Skeletal muscle cell (primary cell): Measurements from ENCODE around the gene SEMA4B.

ENCODE experiments used
- DNase-seq: peaks from one replicate; pipeline ENCODE4 v3.0.0-alpha.2; 2010; ENCODE audit warnings: low read depth
- H3K4me3 ChIP-seq: 2 replicates; pipeline ENCODE4 v1.5.1; 2011; ENCODE audit warnings: low read depth, mild to moderate bottlenecking, control low read depth, low read length, moderate library complexity

Gene SEMA4B

GRCh38 chr15:90221246-90221900, 20.2 kb downstream of the SEMA4B start:
- no peak overlapping the region for H3K4me3 ChIP-seq
- DNase-seq, result peak; percentile 64

GRCh38 chr15:90222547-90222946, 21.4 kb downstream of the SEMA4B start:
- no peak overlapping the region for H3K4me3 ChIP-seq
- DNase-seq, result no peak

- DNase-seq, result no peak
- no peak overlapping the region for H3K4me3 ChIP-seq
Observed at GRCh38 chr15:90223441-90224165, 22.5 kb downstream of the SEMA4B start.

- no peak for DNase-seq
- no peak overlapping the region for H3K4me3 ChIP-seq
Observed at GRCh38 chr15:90225047-90225446, 23.9 kb downstream of the SEMA4B start.

- DNase-seq, result no peak
- H3K4me3 ChIP-seq, result no peak overlapping the region
Observed at GRCh38 chr15:90225504-90226234, 24.5 kb downstream of the SEMA4B start.

- no peak overlapping the region for H3K4me3 ChIP-seq
- no peak for DNase-seq
Observed at GRCh38 chr15:90227336-90227735, 26.2 kb downstream of the SEMA4B start.

- DNase-seq, result no peak
- H3K4me3 ChIP-seq, result no peak overlapping the region
Observed at GRCh38 chr15:90227816-90228772, 27.0 kb downstream of the SEMA4B start.

- no peak for DNase-seq
- H3K4me3 ChIP-seq, result no peak overlapping the region
Observed at GRCh38 chr15:90228960-90229359, 27.8 kb downstream of the SEMA4B start.

GRCh38 chr15:90230071-90230494, 29.0 kb downstream of the SEMA4B start:
- DNase-seq, result no peak
- H3K4me3 ChIP-seq, result no peak overlapping the region

- no peak for DNase-seq
- no peak overlapping the region for H3K4me3 ChIP-seq
Observed at GRCh38 chr15:90230610-90231009, 29.5 kb downstream of the SEMA4B start.

- H3K4me3 ChIP-seq, result no peak overlapping the region
- DNase-seq, result no peak
Observed at GRCh38 chr15:90231028-90232017, 30.2 kb downstream of the SEMA4B start.

- H3K4me3 ChIP-seq, result no peak overlapping the region
Observed at GRCh38 chr15:90232196-90232595, 31.1 kb downstream of the SEMA4B start.

GRCh38 chr15:90232941-90233386, 31.8 kb downstream of the SEMA4B start:
- H3K4me3 ChIP-seq, result peak overlapping the region; percentile 94
- DNase-seq, result no peak

More at GRCh38 chr15:90232196-90232595, 31.1 kb downstream of the SEMA4B start:
- DNase-seq, result no peak

GRCh38 chr15:90233387-90234095, 32.4 kb downstream of the SEMA4B start, which contains the start of gene CIB1:
Gene CIB1, minus strand, starts transcription at chr15:90233941. Its CDS starts 56 bp downstream, at chr15:90233885.
- peak within 1 kb of the TSS; percentile 94 for H3K4me3 ChIP-seq
- DNase-seq, result peak; percentile 88

- H3K4me3 ChIP-seq, result peak within 1 kb of the TSS; percentile 94
- no peak for DNase-seq
Observed at GRCh38 chr15:90234096-90234988, 33.2 kb downstream of the SEMA4B start, which contains the start of gene GDPGP1. Gene GDPGP1, plus strand, starts transcription at chr15:90234209. Its CDS starts 6,700 bp downstream, at chr15:90240909.

GRCh38 chr15:90239371-90239770, 38.2 kb downstream of the SEMA4B start:
- no peak overlapping the region for H3K4me3 ChIP-seq
- DNase-seq, result no peak
